Measurements from ENCODE around the gene UBE2I.

GRCh38 chr16:1345651-1346421 lies 36.4 kb downstream of the UBE2I start:
- TF ChIP-seq, protein P1, sequence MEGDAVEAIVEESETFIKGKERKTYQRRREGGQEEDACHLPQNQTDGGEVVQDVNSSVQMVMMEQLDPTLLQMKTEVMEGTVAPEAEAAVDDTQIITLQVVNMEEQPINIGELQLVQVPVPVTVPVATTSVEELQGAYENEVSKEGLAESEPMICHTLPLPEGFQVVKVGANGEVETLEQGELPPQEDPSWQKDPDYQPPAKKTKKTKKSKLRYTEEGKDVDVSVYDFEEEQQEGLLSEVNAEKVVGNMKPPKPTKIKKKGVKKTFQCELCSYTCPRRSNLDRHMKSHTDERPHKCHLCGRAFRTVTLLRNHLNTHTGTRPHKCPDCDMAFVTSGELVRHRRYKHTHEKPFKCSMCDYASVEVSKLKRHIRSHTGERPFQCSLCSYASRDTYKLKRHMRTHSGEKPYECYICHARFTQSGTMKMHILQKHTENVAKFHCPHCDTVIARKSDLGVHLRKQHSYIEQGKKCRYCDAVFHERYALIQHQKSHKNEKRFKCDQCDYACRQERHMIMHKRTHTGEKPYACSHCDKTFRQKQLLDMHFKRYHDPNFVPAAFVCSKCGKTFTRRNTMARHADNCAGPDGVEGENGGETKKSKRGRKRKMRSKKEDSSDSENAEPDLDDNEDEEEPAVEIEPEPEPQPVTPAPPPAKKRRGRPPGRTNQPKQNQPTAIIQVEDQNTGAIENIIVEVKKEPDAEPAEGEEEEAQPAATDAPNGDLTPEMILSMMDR (conservative IDR thresholded peaks at IDR 0.05; ENCODE audit: low read depth, low read length) = no peak
- no peak for TF ChIP-seq POLR2A (IDR thresholded peaks at IDR 0.05; ENCODE audit: low read depth, low read length)
- no peak for TF ChIP-seq RAD21 (IDR thresholded peaks at IDR 0.05; ENCODE audit: low read length)
- no peak for TF ChIP-seq SMC3 (IDR thresholded peaks at IDR 0.05; ENCODE audit: low read depth, low read length)
- TF ChIP-seq, protein P2, sequence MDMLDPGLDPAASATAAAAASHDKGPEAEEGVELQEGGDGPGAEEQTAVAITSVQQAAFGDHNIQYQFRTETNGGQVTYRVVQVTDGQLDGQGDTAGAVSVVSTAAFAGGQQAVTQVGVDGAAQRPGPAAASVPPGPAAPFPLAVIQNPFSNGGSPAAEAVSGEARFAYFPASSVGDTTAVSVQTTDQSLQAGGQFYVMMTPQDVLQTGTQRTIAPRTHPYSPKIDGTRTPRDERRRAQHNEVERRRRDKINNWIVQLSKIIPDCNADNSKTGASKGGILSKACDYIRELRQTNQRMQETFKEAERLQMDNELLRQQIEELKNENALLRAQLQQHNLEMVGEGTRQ (IDR thresholded peaks at IDR 0.05; ENCODE audit: low read depth, low read length) = no peak
- TF ChIP-seq RCOR1 (IDR thresholded peaks at IDR 0.05; ENCODE audit: insufficient replicate concordance, low read length) = no peak
- no peak for TF ChIP-seq CHD1 (IDR thresholded peaks at IDR 0.05; ENCODE audit: low read depth, low read length)
- TF ChIP-seq CEBPB (IDR thresholded peaks at IDR 0.05; ENCODE audit: low read depth, low read length) = no peak
- TF ChIP-seq NFE2L2 (IDR thresholded peaks at IDR 0.05; ENCODE audit: low read depth, low read length) = no peak
